Adrenal gland (tissue), 12 donors: Measurements from ENCODE around the gene APP. TPM values are rescaled to one million over a fixed set of nuclear protein-coding genes. Genes with fewer than 3 reads are reported as not detected.
"Not testable (repeated sequence)": the region's sequence is repeated elsewhere in the genome, so short reads cannot be mapped to it uniquely, and the experiment has no call there.

Experiments used
- DNase-seq, 7 donors: peaks; one replicate each; pipeline ENCODE4 v3.0.0-alpha.2; 2019 to 2020
- H3K27ac ChIP-seq, 5 donors: fragments of 200-600 bp; sonication (generic) in 4 of 5; 1 replicate in 3 of 5; 2 replicates in 2 of 5; pipeline versions ENCODE4 v1.5.1 to v1.8.0; 2016 to 2020; ENCODE audit warnings: mild to moderate bottlenecking in 1 of 5
- H3K27me3 ChIP-seq: fragments of 200-600 bp; 2 replicates; pipeline ENCODE4 v1.8.0; 2021
- H3K36me3 ChIP-seq, 2 donors: fragments of 200-600 bp; replicated peaks in 1 of 2; 1 replicate in 1 of 2; 2 replicates in 1 of 2; pipeline versions ENCODE4 v1.5.1 to v1.8.0; 2018 to 2022
- H3K4me1 ChIP-seq, 2 donors: fragments of 200-600 bp; replicated peaks in 1 of 2; 1 replicate in 1 of 2; 2 replicates in 1 of 2; pipeline versions ENCODE4 v1.5.1 to v1.8.0; 2018 to 2021
- H3K4me3 ChIP-seq, 4 donors: fragments of 200-600 bp; sonication (generic) in 3 of 4; one replicate each; pipeline ENCODE4 v1.5.1; 2016 to 2018
- H3K9me3 ChIP-seq, 3 donors: fragments of 200-600 bp; sonication (generic) in 1 of 3; replicated peaks in 1 of 3; 1 replicate in 2 of 3; 2 replicates in 1 of 3; pipeline versions ENCODE4 v1.5.1 to v1.8.0; 2016 to 2021
- CTCF ChIP-seq, 6 experiments: fragments of 450-650 bp in 4 of 6; fragments of 200-600 bp in 2 of 6; sonication (generic) in 1 of 6; IDR thresholded peaks; 1 replicate in 5 of 6; 2 replicates in 1 of 6; pipeline versions ENCODE4 v1.5.1 to v1.8.0; 2016 to 2021; ENCODE audit warnings: antibody characterized with exemption in 6 of 6, mild to moderate bottlenecking in 2 of 6, moderate library complexity in 1 of 6
- POLR2A ChIP-seq, 2 donors: fragments of 450-650 bp; IDR thresholded peaks; one replicate each; pipeline ENCODE4 v1.6.1; 2017; ENCODE audit warnings: antibody characterized with exemption in 2 of 2, mild to moderate bottlenecking in 2 of 2, moderate library complexity in 1 of 2
- WGBS, 4 donors: extraction: QIAGEN DNeasy Blood & Tissue Kit in 2 of 4; methylation state at CpG; one replicate each; pipeline versions ENCODE4 v1.1.5 to v1.1.7; 2013 to 2017; 5-methylcytosine and 5-hydroxymethylcytosine counted together
- intact Hi-C, 2 donors: fragments of 100-400 bp; cut with DNase I; formaldehyde crosslinking; loops; one replicate each; pipeline versions ENCODE4 v1.14.1 to v1.15.0; 2022 to 2023
- polyA plus RNA-seq, 3 donors: library from polyadenylated mRNA; stranded (reverse); fragments of 200-250 nt in 2 of 3; fragments of 350-450 nt in 1 of 3; fragmentation: Illumina TruSeq in 1 of 3; extraction: RNeasy Lipid Tissue Mini Kit (QIAGEN cat#74804) in 1 of 3; gene quantifications; one replicate each; pipeline ENCODE4 v1.2.3, GENCODE V29; 2013 to 2014
- total RNA-seq, 9 donors: library from RNA; depleted of rRNA in 4 of 9; stranded (reverse); fragments of >200 nt in 4 of 9; fragments of 120-200 nt in 1 of 9; fragmentation: NEBNext Ultra II Directional in 1 of 9; extraction: Animal tissue kit (Norgen Biotek cat#: 25700) in 1 of 9; gene quantifications; one replicate each; pipeline versions ENCODE4 v1.1.0 to v1.2.4, GENCODE V29; 2013 to 2023
- donor health status: healthy with polysubstance abuse.
- donor health status: Bipolar disorder and iron deficiency.
- donor health status: DM: yes; HTN: yes; CAD: no.
- donor health status: DM: no; HTN: no; CAD: no.
- donor health status: DM: no; HTN: no; CAD: no.
- donor health status: DM: yes; HTN: yes; CAD: no.

APP gene
- total and polyA plus RNA-seq, 12 donors: 161 to 1,079 (median 710) TPM

GRCh38 chr21:26082549-26082948, 88.0 kb downstream of the APP start:
- no peak for DNase-seq
- intact Hi-C loops: no loop called here
- Histone ChIP-seq H3K9me3 (no peaks in the 10 kb centered on the region), H3K27ac (no peak overlapping the region), H3K27me3 (no peaks in the 10 kb centered on the region), H3K36me3 (no peaks in the 10 kb centered on the region), H3K4me1 (peaks cover 0 to 24% of the 10 kb centered on the region in 2 donors), H3K4me3 (no peak overlapping the region)
- TF ChIP-seq CTCF (IDR thresholded peaks at IDR 0.05): no peak
- TF ChIP-seq POLR2A (IDR thresholded peaks at IDR 0.05): no peak
- 86 to 90% (median 86%) methylated on average over 2 of the region's 2 CpGs for WGBS, 4 donors

- DNase-seq, H3K9me3 ChIP-seq, H3K4me3 ChIP-seq, H3K27ac ChIP-seq, intact Hi-C loops, H3K27me3 ChIP-seq, H3K36me3 ChIP-seq: not testable (repeated sequence)
- H3K4me1 ChIP-seq: peaks cover 0 to 14% of the 10 kb centered on the region in 2 donors
- 88 to 91% (median 88%) methylated on average over 7 of the region's 7 CpGs for WGBS, 4 donors
Observed at GRCh38 chr21:26081175-26081760, 89.3 kb downstream of the APP start.

GRCh38 chr21:26080211-26080610, 90.4 kb downstream of the APP start:
- H3K36me3 ChIP-seq: no peaks in the 10 kb centered on the region

GRCh38 chr21:26079366-26079765, 91.2 kb downstream of the APP start:
- Histone ChIP-seq H3K27ac (no peak overlapping the region), H3K4me1 (peaks cover 0 to 4% of the 10 kb centered on the region in 2 donors), H3K4me3 (no peak overlapping the region), H3K36me3 (no peaks in the 10 kb centered on the region), H3K9me3 (no peaks in the 10 kb centered on the region), H3K27me3 (no peaks in the 10 kb centered on the region)
- no peak for DNase-seq
- intact Hi-C loops: no loop called here
- WGBS, 4 donors: 82 to 90% (median 86%) methylated on average over 4 of the region's 4 CpGs
- no peak for TF ChIP-seq POLR2A (IDR thresholded peaks at IDR 0.05)
- TF ChIP-seq CTCF (IDR thresholded peaks at IDR 0.05): no peak

More at GRCh38 chr21:26080211-26080610, 90.4 kb downstream of the APP start:
- H3K27me3 ChIP-seq: no peaks in the 10 kb centered on the region
- H3K4me1 ChIP-seq: peaks cover 0 to 4% of the 10 kb centered on the region in 2 donors
- no peaks in the 10 kb centered on the region for H3K9me3 ChIP-seq
- intact Hi-C loops: no loop called here
- no peak for TF ChIP-seq CTCF (IDR thresholded peaks at IDR 0.05)
- no peak for TF ChIP-seq POLR2A (IDR thresholded peaks at IDR 0.05)
- DNase-seq: no peak
- H3K4me3 ChIP-seq: no peak overlapping the region
- H3K27ac ChIP-seq: no peak overlapping the region
- WGBS, 4 donors: 95 to 98% (median 95%) methylated on average over 6 of the region's 6 CpGs

GRCh38 chr21:26077521-26077920, 93.0 kb downstream of the APP start:
- WGBS, 4 donors: 80 to 89% (median 84%) methylated on average over 7 of the region's 7 CpGs
- peaks cover 0 to under 1% of the 10 kb centered on the region in 2 donors for H3K4me1 ChIP-seq
- no peaks in the 10 kb centered on the region for H3K36me3 ChIP-seq
- H3K4me3 ChIP-seq: no peak overlapping the region
- DNase-seq: no peak
- H3K27me3 ChIP-seq: no peaks in the 10 kb centered on the region
- intact Hi-C loops: no loop called here
- no peak for TF ChIP-seq POLR2A (IDR thresholded peaks at IDR 0.05)
- TF ChIP-seq CTCF (IDR thresholded peaks at IDR 0.05): no peak
- no peak overlapping the region for H3K27ac ChIP-seq
- H3K9me3 ChIP-seq: no peaks in the 10 kb centered on the region
